Measurements from ENCODE around the gene CNIH3.

Gene CNIH3

DNA sequence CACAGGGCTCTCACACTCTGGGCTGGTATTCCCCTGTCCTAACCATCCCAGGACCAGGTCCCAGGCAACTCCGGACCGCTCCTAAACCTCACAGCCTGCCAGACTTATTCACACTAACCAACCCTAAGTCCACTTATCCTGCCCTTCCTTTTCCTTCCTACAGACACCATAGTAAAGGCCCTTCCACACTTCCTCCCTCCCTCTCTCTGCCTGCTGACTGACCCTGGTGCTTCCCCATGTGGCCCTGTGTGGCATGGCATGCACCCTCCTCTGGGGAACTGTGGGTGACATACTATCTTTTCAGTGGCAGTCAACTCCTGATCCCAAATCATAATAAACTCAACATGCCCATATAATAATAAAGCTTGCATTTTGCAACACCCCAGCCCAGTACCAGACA is 158.3 kb downstream of the CNIH3 start:
- H3K9me3 ChIP-seq (ENCODE audit: insufficient read depth, low read depth, low read length), result no peaks in the 10 kb centered on the region
- 92% methylated on average over 2 of the region's 2 CpGs for WGBS
- H3K4me3 ChIP-seq (ENCODE audit: low read length), result no peak overlapping the region
- no peaks in the 10 kb centered on the region for H3K27me3 ChIP-seq (ENCODE audit: insufficient read depth, low read length)
- H3K36me3 ChIP-seq (ENCODE audit: insufficient read depth, low read length), result no peaks in the 10 kb centered on the region
- no peak overlapping the region for H3K9ac ChIP-seq (ENCODE audit: low read depth, low read length)
- no peak overlapping the region for H3K27ac ChIP-seq (ENCODE audit: low read depth, low read length)
- peaks cover 15% of the 10 kb centered on the region for H3K4me1 ChIP-seq (ENCODE audit: insufficient read depth, low read length)

DNA sequence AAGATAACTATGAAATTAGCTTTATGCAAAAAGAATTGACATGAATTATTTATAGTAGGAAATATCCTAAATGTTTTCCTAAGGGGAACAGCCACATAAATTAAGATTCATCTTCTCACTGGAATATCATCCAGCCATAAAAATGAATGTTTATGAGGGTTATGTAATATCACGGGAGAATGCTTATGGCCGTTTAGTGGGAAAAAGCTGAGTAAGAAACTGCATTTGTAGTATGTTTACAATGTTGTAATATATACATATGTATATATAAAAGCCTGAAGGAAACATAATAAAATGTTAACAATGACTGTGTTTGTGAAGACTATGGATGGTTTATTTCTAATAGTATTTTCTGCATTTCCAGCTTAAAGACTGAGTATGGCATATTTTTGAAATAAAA is 161.1 kb downstream of the CNIH3 start:
- no peak overlapping the region for H3K27ac ChIP-seq (ENCODE audit: low read depth, low read length)
- no peaks in the 10 kb centered on the region for H3K9me3 ChIP-seq (ENCODE audit: insufficient read depth, low read depth, low read length)
- H3K4me1 ChIP-seq (ENCODE audit: insufficient read depth, low read length), result peaks cover 29% of the 10 kb centered on the region
- no peak overlapping the region for H3K4me3 ChIP-seq (ENCODE audit: low read length)
- H3K9ac ChIP-seq (ENCODE audit: low read depth, low read length), result no peak overlapping the region
- WGBS, result 83% methylated on average over 2 of the region's 2 CpGs
- no peaks in the 10 kb centered on the region for H3K36me3 ChIP-seq (ENCODE audit: insufficient read depth, low read length)
- no peaks in the 10 kb centered on the region for H3K27me3 ChIP-seq (ENCODE audit: insufficient read depth, low read length)

DNA sequence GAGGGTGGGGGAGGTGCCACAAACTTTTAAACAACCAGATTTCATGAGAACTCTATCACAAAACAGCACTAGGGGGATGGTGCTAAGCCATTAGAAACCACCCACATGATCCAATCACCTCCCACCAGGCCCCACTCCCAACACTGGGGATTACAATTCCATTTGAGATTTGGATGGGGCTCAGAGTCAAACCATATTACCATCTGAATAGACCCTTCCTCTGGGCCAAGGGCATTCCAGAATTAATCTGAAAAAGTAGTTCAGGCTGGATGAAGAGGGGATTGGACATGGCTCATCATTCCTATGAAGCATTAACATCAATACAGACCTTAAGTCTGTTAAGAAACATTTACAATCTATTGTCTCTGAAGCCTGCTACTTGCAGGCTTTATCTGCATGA is 163.4 kb downstream of the CNIH3 start:
- Histone ChIP-seq H3K4me3 (ENCODE audit: low read length) (no peak overlapping the region), H3K36me3 (ENCODE audit: insufficient read depth, low read length) (no peaks in the 10 kb centered on the region), H3K4me1 (ENCODE audit: insufficient read depth, low read length) (peaks cover 34% of the 10 kb centered on the region), H3K27me3 (ENCODE audit: insufficient read depth, low read length) (peaks cover 5% of the 10 kb centered on the region; the same call in 1 of the 2 replicates), H3K9ac (ENCODE audit: low read depth, low read length) (no peak overlapping the region), H3K9me3 (ENCODE audit: insufficient read depth, low read depth, low read length) (no peaks in the 10 kb centered on the region), H3K27ac (ENCODE audit: low read depth, low read length) (peak overlapping the region; percentile 62; the same call in 1 of the 2 replicates)

DNA sequence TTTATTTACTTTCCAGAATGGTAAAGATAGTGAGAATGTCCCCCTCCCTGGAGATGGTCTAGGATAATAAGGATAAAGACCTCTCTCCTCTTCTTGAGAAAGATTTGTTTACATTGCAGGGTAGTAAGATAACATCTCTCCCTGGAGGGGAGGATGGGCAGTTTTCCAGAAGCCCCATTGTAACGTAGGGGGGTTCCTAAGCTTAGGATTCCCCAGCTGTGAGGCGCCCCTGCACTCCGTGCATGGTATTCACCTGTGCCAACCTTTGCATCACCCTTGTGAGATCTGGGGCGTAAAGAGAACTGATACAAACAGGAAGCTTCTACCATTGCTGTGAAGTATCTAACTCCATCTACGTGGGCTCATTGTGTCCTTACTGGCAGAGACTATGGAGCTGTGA is 164.6 kb downstream of the CNIH3 start:
- H3K4me3 ChIP-seq (ENCODE audit: low read length), result no peak overlapping the region
- H3K27ac ChIP-seq (ENCODE audit: low read depth, low read length), result no peak overlapping the region; the same call in 1 of the 2 replicates
- H3K4me1 ChIP-seq (ENCODE audit: insufficient read depth, low read length), result peaks cover 34% of the 10 kb centered on the region
- WGBS, result 75% methylated on average over 5 of the region's 5 CpGs
- H3K9ac ChIP-seq (ENCODE audit: low read depth, low read length), result no peak overlapping the region
- H3K9me3 ChIP-seq (ENCODE audit: insufficient read depth, low read depth, low read length), result no peaks in the 10 kb centered on the region
- H3K36me3 ChIP-seq (ENCODE audit: insufficient read depth, low read length), result no peaks in the 10 kb centered on the region
- H3K27me3 ChIP-seq (ENCODE audit: insufficient read depth, low read length), result peaks cover 5% of the 10 kb centered on the region; the same call in 1 of the 2 replicates

DNA sequence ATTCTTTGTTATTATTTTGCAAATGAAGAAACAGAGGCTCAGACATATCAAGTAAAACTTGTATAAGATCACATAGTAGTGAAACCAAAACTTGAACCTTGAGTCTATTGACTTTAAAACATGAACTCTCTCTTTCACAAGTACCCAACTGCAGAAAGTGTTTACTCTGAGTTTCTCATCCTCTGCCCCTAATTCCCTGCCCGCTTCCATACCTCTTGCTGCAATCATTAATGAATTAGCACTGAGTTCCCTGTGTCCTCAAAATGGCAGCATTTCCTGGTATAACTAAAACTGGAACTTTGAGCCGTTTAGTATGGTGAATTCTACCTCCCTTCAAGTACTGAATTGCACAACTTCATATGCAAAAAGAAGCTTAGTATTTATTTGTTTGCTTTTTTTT is 165.7 kb downstream of the CNIH3 start:
- peaks cover 5% of the 10 kb centered on the region; the same call in 1 of the 2 replicates for H3K27me3 ChIP-seq (ENCODE audit: insufficient read depth, low read length)
- 88% methylated on average over 2 of the region's 2 CpGs for WGBS
- H3K36me3 ChIP-seq (ENCODE audit: insufficient read depth, low read length), result no peaks in the 10 kb centered on the region
- no peak overlapping the region for H3K9ac ChIP-seq (ENCODE audit: low read depth, low read length)
- H3K27ac ChIP-seq (ENCODE audit: low read depth, low read length), result no peak overlapping the region
- no peaks in the 10 kb centered on the region for H3K9me3 ChIP-seq (ENCODE audit: insufficient read depth, low read depth, low read length)
- H3K4me1 ChIP-seq (ENCODE audit: insufficient read depth, low read length), result peaks cover 34% of the 10 kb centered on the region
- no peak overlapping the region for H3K4me3 ChIP-seq (ENCODE audit: low read length)

DNA sequence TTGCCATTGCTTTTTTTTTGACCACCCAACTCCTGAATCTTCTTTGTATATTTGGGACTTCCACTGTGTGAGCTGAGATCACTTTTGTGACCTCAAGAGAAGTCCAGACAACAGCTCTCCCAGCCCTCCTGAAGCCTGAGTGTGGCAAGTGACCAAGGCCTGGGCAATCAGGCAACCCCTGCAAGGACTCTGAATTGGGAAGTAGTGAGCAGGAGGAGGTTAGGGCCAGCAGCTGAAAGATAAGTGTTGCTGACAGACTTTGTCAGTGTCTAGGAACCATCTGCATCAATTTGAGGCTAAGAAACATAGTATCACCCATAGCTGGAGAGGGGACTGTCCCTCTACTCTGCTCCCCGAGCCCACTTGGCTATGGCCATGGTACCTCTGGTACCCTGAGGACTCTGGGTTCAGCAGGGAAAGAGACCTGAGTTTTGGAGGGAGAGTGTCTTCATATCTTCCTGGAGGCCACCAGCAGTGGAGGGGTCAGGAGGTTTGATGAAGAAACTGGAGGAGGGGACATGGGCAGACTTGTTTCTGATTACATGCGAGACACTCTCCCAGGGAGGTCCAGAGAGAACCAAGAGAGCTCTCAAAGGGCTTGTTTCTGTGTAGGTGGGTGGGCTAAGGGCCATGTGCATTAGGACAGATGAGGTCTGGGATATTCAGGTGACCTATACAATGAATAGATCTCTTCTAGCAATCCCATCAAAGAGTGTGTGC is 166.3 kb downstream of the CNIH3 start:
- no peak overlapping the region for H3K9ac ChIP-seq (ENCODE audit: low read depth, low read length)
- H3K36me3 ChIP-seq (ENCODE audit: insufficient read depth, low read length), result no peaks in the 10 kb centered on the region
- H3K4me3 ChIP-seq (ENCODE audit: low read length), result no peak overlapping the region
- peaks cover 34% of the 10 kb centered on the region for H3K4me1 ChIP-seq (ENCODE audit: insufficient read depth, low read length)
- peaks cover 5% of the 10 kb centered on the region; the same call in 1 of the 2 replicates for H3K27me3 ChIP-seq (ENCODE audit: insufficient read depth, low read length)
- 94% methylated on average over 2 of the region's 2 CpGs for WGBS
- no peak overlapping the region for H3K27ac ChIP-seq (ENCODE audit: low read depth, low read length)
- H3K9me3 ChIP-seq (ENCODE audit: insufficient read depth, low read depth, low read length), result no peaks in the 10 kb centered on the region

DNA sequence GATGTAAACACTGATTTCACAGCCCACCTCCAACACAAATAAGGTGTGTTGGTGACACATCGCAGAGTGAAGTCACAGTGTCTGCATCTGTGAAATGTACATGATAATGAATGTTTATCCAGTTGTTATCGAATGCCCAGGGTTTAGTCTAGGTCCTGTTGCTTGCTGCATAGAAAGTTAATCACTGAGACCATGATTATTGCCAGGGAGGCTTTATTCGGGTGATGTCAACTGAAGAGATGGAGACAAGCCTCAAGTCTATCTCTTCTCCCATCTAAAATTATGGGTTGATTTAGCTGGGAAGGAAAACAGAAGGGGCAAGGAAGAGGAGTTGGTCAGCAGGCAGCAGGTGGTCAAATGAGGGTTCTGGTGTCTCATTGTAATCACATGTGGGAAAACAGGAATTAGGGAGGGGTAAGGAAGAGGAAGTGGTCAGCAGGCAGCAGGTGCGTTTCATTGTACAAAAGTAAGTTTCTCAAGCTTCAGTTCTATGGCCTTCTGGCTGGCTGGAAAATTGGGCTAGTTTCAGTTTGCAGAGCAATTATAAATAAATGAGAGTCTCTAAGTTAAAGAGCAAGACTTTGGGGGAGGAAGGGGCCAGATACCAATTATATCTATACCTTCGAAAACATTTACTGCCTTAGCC is 167.0 kb downstream of the CNIH3 start:
- peaks cover 5% of the 10 kb centered on the region; the same call in 1 of the 2 replicates for H3K27me3 ChIP-seq (ENCODE audit: insufficient read depth, low read length)
- H3K4me1 ChIP-seq (ENCODE audit: insufficient read depth, low read length), result peaks cover 34% of the 10 kb centered on the region
- H3K9ac ChIP-seq (ENCODE audit: low read depth, low read length), result no peak overlapping the region
- WGBS, result 89% methylated on average over 5 of the region's 5 CpGs
- H3K36me3 ChIP-seq (ENCODE audit: insufficient read depth, low read length), result no peaks in the 10 kb centered on the region
- no peak overlapping the region for H3K4me3 ChIP-seq (ENCODE audit: low read length)
- H3K9me3 ChIP-seq (ENCODE audit: insufficient read depth, low read depth, low read length), result no peaks in the 10 kb centered on the region
- no peak overlapping the region for H3K27ac ChIP-seq (ENCODE audit: low read depth, low read length)

DNA sequence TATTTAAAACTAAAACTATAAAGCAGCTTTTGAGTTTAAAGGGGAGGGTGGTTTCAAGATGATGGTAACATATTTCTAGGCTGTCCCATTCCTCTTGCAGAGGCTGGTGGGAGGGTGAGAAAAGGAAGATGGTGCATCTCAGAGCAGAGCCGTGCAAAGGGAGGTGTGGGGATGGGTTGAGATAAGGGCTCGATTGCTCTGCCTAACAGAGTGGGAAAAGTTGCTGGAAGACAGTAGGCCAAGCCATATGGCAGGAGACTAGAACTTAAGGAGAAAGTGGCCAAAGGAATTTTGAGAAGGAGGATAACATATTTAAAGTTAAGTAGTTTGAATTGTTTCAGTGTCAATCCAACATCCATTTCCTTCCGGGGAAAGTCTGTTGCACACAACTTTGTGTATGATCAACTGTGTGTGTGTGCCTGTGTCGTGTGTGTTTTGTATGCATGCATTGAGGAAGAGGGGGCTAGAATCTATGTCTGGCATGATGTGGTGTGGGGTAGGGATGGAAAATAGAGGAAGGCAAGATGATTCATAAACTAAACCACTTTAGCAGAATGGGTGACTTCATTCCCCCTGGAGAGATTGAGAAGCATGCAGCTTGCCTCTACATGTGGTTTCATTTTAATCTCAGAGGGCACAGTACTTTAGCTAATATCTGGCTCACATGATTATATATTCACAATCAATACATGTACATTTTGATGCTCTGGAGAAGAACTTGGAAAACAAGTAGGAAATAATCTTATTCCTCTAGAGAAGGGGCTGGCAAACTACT is 168.3 kb downstream of the CNIH3 start:
- H3K27ac ChIP-seq (ENCODE audit: low read depth, low read length), result no peak overlapping the region
- H3K9ac ChIP-seq (ENCODE audit: low read depth, low read length), result no peak overlapping the region
- H3K27me3 ChIP-seq (ENCODE audit: insufficient read depth, low read length), result peaks cover 5% of the 10 kb centered on the region; the same call in 1 of the 2 replicates
- peaks cover 24% of the 10 kb centered on the region for H3K4me1 ChIP-seq (ENCODE audit: insufficient read depth, low read length)
- no peaks in the 10 kb centered on the region for H3K9me3 ChIP-seq (ENCODE audit: insufficient read depth, low read depth, low read length)
- no peaks in the 10 kb centered on the region for H3K36me3 ChIP-seq (ENCODE audit: insufficient read depth, low read length)
- 89% methylated on average over 4 of the region's 4 CpGs for WGBS
- no peak overlapping the region for H3K4me3 ChIP-seq (ENCODE audit: low read length)

DNA sequence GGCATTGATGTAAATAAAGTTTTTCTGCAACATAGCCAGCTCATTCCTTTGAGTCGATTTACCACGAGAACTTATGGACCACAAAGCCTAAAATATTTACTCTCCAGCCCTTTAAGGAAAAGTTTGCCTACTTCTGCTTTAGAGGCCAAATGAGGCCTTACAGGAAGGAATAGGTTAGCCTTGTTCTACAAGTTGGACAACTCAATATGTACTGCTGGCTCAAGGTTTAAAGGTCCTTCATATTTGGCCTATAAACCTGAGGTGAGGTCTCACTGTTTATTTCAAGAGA is 168.9 kb downstream of the CNIH3 start:
- H3K9ac ChIP-seq (ENCODE audit: low read depth, low read length), result no peak overlapping the region
- H3K27me3 ChIP-seq (ENCODE audit: insufficient read depth, low read length), result peaks cover 5% of the 10 kb centered on the region; the same call in 1 of the 2 replicates
- H3K4me3 ChIP-seq (ENCODE audit: low read length), result no peak overlapping the region
- H3K9me3 ChIP-seq (ENCODE audit: insufficient read depth, low read depth, low read length), result no peaks in the 10 kb centered on the region
- H3K27ac ChIP-seq (ENCODE audit: low read depth, low read length), result no peak overlapping the region
- peaks cover 18% of the 10 kb centered on the region for H3K4me1 ChIP-seq (ENCODE audit: insufficient read depth, low read length)
- no peaks in the 10 kb centered on the region for H3K36me3 ChIP-seq (ENCODE audit: insufficient read depth, low read length)
- 88% methylated on average over 2 of the region's 2 CpGs for WGBS

DNA sequence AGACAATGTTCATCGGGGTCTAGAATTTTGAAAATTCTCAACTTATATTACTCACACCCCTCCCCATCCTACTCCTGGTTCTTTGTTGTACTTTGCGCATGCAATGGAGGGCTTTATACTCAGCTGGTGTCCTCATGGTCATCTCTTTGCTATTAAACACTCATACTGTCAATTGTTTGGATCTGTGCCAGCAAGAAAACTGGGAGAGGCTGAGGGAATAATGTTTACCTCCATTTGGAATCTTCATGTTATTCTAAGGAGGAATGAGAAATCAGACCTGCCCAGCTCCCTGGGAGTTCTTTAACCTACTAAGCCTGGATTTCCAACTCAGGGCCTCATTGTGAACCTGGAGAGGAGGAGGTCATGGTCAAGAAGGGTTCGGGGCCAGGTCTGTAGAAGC is 169.5 kb downstream of the CNIH3 start:
- H3K9ac ChIP-seq (ENCODE audit: low read depth, low read length), result no peak overlapping the region
- no peak overlapping the region for H3K27ac ChIP-seq (ENCODE audit: low read depth, low read length)
- H3K4me1 ChIP-seq (ENCODE audit: insufficient read depth, low read length), result peaks cover 12% of the 10 kb centered on the region
- no peaks in the 10 kb centered on the region for H3K36me3 ChIP-seq (ENCODE audit: insufficient read depth, low read length)
- H3K4me3 ChIP-seq (ENCODE audit: low read length), result no peak overlapping the region
- H3K9me3 ChIP-seq (ENCODE audit: insufficient read depth, low read depth, low read length), result no peaks in the 10 kb centered on the region
- peaks cover 5% of the 10 kb centered on the region; the same call in 1 of the 2 replicates for H3K27me3 ChIP-seq (ENCODE audit: insufficient read depth, low read length)
- 100% methylated on average over 3 of the region's 3 CpGs for WGBS

DNA sequence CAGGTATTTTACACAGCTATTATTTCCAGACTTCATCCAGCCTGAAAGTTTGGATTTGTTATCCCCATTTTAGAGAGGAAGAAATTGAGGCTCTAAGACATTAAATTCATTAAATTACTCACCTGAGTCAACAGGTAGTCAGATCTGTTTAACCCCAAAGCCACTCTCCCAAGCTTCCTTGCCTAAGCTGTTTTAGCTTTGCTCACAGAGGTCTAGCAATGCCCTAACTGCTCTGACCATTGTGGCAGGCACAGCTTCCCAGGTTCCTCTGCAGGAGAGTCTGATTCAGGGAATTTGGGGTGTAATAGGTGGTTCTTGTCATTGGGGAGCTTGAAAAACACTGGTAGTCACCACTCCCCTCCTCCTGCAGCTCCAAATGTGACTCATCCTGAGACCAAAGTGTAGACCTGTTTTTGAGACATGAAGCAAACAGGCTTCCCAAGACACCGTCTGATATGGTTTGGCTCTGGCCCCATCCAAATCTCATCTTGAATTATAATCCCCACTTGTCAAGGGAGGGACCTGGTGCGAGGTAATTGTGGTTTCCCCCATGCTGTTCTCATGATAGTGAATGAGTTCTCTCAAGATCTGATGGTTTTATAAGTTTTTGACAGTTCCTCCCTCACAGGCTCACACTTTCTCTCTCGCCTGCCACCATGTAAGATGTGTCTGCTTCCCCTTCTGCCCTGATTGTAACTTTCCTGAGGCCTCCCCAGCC is 170.6 kb downstream of the CNIH3 start:
- Histone ChIP-seq H3K4me1 (ENCODE audit: insufficient read depth, low read length) (peaks cover 5% of the 10 kb centered on the region; the same call in 1 of the 2 replicates), H3K36me3 (ENCODE audit: insufficient read depth, low read length) (no peaks in the 10 kb centered on the region), H3K9me3 (ENCODE audit: insufficient read depth, low read depth, low read length) (no peaks in the 10 kb centered on the region), H3K27me3 (ENCODE audit: insufficient read depth, low read length) (peaks cover 5% of the 10 kb centered on the region; the same call in 1 of the 2 replicates), H3K9ac (ENCODE audit: low read depth, low read length) (no peak overlapping the region), H3K27ac (ENCODE audit: low read depth, low read length) (no peak overlapping the region), H3K4me3 (ENCODE audit: low read length) (no peak overlapping the region)
- WGBS, result 98% methylated on average over 3 of the region's 3 CpGs

Data from HUES64 (cell line).